Activated CD8-positive, alpha-beta memory T cell treated with anti-CD3 and anti-CD28 coated beads, Interleukin-2, amount 50 U/mL, for 24 hours (primary cell): Measurements from ENCODE around the gene ISM1.

Experiments
- DNase-seq: peaks from one replicate; pipeline ENCODE4 v3.0.0-alpha.2; 2020; ENCODE audit errors: extremely low read depth

ISM1 gene

DNA sequence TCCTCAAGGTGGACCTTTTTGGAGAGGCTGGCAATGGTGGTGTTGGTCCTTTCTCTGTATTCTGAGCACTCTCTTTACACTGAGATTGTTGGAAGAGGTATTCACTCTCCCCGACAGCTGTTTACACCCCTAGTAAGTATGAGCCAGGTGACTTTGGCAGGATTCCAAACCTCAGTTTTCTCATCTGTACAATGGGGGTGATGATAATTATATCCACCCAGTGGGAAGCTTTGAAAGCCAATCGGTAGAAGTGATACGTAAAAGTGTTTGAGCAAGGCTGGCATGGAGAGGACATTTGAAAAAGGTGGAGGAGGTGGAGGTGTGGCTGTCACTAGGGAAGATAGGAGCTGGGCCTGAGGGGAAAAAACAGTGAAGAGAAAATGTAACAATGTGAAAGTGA, 35.5 kb downstream of the ISM1 start:
- no peak for DNase-seq

DNA sequence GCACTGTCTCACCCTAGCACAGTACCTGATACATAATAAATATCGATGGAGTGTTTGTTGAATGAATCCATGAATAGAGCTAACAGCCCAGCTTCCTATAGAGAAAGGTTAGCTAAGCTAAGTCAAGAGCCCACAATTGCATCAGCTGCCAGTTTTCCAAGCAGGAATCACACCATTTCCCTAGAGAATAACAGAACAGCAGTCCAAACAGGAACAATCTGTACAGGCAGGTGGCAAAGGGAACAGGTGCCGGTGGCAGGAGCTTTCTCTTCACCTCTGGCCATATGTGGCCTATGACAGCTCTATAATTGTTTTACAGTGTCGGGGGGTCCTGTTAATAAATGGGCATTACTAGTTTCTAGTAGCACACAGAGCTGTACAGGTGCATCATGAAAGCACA, 38.8 kb downstream of the ISM1 start:
- no peak for DNase-seq

DNA sequence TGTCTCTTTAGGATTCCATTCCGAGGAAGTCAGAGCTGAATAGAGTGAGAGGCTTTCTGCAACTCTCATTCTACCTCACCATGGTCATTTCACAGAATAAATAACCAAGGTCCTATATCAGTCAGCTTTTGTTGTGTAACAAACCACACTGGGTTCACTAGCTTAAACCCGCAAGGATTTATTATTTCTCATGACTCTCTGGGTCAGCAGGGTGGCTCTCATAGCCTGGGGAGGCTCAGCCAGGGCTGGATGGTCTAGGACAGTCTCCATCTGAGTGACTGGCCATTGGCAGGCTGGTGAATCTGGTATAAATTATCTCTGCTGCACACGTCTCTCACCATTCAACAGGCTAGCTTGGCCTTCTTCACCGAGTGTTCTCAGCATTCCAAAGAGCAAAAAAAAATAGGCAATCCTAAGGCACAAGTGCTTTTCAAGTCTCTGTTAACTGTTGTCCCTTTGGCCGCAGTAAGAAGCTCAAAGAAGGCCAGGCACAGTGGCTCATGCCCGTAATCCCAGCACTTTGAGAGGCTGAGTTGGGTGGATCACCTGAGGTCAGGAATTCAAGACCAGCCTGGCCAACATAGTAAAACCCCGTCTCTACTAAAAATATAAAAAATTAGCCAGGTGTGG, 39.7 kb downstream of the ISM1 start:
- no peak for DNase-seq

DNA sequence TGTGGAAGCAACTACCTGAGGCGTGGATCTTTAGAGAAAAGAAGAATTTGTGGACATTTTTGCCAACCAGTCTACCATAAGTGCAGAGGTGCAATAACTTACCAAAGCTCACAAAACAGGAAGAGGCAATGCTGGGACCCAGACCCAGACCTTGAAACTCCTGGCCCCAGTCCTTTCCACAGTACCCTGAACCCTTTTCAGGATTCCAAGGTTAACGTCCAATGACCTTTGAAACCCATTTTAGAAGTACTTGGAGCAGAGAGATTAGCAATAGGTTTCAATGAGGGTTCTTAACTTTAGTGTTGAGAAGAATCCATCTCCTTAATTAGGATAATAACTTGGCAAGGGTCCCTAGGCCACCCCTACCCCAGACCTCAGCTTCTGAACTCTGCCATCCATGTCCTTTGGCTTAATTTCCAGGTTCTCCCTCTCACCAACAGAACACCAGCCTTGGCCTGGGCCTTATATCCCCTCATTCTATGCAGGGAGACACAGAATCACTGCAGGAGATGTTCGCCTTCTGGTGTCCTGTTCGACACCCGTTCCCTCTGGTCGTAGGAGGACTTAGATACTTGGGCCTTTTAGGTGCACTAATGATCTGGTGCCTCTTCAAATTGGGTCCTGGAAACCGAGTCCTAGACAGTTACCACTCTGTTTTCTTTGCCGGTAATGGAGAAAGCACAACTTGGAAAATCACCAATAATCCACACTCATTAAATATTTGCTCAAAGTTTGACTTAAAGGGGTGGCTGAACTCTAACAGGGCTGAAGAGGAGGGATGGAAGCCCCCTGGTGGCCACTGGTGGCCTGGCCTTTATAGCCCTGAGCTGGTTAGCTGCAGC, 40.6 kb downstream of the ISM1 start:
- DNase-seq: peak; percentile 32

DNA sequence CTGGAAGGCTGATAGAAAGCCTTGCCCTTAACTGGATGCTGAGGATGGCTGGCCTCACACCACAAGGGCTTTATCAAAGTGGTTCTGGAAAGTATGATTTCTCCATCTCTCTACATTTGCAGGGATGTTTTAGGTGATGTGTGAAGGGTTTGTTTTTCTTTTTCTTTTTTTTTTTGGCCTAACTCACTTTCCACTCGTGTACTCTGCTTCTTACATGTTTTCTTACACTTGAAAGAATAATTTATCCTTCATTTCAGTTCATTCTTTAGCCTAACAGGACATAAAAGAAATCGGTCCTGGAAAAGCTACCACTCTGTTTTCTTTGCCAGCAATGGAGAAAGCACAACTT, 41.2 kb downstream of the ISM1 start:
- DNase-seq: no peak

DNA sequence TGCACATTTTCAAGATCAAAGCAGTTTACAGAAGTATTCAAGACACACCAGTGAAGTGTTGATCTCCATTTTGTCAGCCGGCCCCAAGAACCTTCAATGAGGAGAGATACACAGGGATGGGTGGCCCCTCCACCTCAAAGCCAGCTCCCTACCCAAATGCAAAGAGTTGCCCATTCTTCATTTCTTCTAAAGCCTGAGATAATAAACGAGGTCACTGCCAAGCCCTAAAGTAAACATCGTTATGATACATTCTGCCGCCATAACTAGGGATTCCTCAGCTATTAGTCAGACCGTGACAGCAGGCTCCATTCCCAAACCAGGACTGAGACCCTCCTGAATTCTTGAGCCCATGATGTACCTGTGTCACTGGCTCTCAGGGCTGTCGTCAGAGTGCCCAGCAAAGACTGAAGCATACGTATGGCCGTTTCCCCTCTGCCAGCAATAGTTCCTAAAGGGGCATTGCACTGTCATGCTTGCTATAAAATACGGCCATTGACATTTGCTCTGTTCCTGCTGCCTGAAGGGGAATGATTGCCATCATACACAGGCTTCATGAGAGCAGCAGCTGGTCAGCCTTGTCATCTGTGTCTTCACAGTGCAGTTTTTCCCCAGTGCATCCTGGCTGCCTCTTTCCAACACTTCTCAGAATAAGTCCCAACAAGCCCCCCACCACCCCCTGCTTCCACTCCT, 41.7 kb downstream of the ISM1 start:
- DNase-seq: no peak

DNA sequence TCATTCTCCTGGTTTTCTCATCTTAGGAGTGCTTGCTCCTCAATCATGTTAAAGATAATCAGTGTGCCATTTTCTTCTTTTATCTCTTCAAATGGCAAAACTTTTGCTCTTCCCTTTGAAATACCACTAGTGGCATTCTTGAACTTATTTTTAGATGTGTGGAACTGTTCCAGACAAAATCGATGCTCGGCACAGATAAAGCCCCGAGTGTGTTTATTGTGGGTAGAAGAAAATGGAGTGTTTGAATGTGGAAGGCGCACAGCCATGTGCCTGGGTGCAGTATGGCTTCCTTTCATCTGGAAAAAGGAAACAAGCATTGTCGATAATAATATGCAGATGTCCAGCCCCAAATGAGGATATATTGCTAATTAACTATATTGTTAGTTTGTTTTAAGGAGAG, 42.4 kb downstream of the ISM1 start:
- DNase-seq: no peak

DNA sequence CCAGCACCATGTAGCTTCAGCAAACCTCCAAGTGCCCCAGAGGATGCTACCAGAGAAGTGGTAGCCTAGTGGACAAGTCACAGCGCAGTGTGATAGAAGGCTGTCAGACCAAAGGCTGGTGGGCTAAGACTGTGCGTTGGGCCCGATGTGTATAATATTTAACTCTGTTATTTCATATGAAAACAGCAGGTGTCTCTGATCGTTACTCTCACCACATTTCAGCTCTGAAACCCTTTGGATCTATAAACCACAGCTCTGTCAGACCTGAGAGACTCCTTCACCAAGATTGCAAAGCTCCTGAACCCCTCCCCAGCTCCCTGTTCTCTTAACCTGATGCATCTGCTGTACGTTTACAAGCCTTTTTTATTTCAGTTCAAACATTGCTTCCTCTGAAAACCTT, 43.8 kb downstream of the ISM1 start:
- DNase-seq: no peak

DNA sequence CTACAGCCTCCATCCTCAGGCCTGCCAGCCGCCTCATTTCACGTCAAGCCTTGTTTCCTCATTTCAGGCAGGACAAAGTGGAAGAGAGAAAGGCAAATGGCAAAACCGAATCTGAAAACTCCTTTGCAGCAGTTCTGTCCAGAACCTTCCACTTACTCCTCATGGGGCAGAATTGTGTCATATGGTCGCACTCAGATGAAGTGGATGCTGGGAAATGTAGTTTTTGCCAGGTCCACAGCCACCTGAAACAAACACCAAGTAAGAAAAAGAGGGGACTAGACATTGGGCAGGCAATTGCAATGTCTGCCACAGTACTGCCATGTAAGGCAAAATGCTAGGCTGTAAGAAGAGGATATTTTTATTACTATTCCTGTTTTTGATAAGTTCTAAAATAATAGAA, 44.9 kb downstream of the ISM1 start:
- no peak for DNase-seq

DNA sequence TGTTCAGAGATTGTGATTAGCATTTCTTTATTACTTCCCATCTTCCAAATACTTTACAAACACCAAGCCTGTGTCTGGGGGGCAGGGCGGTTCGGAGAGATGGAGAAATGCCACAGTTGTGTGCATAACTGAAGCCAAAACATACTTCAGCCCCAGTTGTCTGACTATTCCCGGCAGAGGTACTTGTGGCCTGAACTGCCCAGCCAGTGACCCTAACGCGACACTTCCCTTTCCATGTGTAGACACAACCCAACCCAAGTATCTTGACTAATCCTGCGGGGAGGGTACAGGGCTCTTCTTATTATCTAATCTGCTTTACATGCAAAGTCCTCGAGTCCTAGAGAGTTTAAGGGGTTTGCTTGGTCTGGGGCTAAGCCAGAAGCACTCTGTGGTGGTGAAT, 46.2 kb downstream of the ISM1 start:
- no peak for DNase-seq

DNA sequence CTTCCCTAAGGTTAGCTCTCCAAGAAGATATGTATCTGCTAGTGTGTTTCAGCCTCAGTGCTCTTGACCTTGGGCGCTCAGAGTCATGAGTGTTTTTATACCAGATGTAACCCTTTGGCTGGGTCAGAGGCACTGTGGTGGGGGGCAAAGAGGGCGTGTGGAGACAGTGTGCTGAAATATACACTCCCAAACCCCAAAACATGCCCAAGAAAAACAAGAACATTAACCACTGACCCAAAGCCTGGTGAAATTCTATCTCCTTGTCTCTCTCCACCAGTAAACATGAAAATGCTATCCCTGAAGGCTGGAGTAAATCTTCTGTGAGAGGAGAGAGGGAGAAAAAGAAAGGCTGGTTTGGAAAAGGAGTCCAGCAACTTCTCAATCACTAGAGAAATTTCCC, 47.9 kb downstream of the ISM1 start:
- no peak for DNase-seq

DNA sequence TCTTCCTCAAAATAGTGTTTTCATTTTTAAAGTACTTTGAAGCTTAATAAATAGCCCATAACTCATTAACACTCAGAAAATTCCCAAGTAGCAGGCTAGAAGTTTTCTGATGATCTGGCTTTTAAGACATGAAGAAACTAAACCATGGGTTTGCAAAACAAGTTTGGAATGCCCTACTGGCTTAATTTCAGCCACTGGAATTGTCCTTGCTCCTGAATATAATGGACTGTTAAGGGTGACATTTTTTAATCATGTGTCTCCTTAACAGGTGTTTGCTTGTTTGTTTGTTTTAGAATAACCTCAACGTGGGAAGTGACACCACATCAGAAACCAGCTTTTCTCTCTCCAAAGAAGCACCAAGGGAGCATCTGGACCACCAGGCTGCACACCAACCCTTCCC, 49.1 kb downstream of the ISM1 start:
- no peak for DNase-seq

DNA sequence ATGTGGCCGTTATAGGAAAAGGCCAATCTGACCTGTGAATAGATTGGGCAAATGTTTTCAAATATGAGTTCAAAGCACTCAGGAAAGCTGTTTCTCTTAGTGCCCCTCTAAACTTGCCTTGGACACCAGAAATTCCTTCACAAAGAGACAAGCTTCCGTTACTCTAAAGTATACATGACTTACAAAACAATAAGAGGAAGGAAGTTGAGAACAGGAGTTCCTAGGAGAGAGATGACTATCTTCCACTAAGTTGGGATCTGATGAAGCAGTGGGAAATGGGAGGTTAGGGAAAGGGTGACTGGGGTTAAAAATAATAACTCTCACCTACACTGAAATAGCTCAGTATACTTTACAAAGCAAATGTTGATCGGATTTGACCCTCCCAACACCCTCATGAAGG, 50.0 kb downstream of the ISM1 start:
- no peak for DNase-seq

DNA sequence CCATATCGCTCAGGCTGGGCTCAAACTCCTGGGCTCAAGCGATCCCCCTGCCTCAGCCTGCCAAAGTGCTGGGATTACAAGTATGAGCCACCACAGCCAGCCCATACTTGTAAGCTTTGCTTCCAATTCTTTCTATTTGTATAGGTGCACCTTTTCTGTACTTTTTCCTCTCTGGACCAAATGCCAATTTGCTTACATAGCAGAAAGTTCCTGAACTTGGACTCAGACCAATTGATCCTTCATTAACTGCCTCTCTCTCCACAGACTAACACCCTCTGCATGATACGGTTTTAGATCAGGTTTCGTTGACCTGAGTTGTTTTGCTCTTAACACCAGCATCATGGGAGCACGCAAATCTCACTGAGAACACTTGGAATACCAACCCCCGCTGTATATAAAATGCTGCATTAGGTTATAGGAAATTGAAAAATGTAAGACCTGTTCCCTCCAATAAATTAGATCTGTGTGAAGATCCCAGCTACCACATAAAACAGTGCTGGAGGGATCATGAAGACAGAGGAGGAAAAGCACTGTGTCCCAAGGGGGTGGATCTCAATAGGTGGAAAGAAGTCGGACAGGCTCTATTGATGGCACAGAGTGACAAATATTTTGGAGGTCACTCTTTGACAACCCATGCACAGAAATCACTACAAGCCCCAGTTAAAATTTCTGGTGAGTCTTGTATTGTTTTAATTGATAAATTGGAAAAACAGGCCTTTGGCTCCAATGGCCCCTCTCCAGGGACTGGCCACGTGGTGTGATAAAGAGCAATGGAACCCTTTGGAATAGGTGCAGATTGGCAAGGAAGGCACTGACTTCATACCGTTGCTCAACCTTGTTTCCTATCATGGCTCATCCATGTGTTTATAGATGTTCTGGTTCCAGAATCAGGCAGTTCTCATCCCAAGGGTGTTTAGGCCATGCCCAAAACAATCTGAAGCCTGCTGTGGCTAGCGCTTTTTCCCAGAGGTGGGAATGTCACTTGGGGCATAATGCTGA, 51.2 kb downstream of the ISM1 start:
- no peak for DNase-seq

DNA sequence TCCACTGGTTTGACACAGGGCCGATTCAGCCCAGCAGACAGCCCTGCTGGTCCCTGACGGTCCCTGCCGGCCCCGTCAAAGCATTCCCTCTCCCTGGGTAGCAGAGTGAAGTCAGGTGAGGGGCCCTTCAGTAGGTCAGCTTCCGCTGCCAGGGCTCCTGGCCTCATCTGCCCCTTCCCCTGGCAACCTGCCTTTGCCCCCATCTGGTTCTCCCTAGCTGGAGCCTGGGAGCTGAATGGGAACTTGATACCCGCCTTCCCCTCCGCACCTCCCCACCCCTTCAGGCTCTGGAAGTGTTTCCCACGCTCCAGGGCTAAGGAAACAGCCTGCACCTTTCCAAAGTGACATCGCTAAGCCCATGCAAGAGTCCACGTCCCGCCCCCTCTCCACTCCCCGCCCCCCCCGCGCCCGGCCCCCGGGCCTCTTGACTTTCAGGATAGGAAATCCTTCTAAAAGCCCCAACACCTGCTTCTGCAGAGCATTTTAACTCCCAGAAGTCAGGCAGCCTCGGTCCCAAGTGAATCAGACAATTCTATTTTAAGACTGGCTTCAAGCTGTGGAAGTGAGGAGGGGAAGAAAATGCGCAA, 53.3 kb downstream of the ISM1 start:
- no peak for DNase-seq

DNA sequence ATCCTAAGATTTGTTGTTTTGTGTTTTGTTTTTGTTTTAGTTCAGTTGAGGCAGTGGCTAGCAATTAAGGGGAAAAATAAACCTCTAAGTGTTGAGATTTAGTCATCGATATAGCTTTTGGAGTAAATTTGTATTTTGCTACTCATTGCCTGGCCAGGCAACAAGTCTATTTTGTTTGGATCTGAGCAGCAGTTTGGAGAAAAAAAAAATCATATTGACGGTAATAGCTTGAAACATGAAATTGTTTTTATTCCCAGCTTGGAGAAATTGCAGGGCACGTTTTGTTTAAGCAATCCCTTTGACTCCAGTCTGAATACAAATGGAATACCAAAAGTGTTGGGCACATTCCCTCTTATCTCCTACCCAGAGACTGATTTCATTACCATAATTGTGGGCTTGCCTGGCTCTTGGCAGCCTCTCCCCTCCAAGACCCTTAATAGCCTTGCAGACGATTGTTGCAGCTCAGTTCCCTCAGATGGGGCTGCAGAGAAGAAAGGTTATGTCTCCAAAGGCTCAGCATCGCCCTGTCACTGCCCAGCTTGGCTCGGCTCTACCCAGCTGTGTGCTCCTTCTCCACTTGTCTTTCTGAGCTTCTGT, 56.0 kb downstream of the ISM1 start:
- DNase-seq: no peak

DNA sequence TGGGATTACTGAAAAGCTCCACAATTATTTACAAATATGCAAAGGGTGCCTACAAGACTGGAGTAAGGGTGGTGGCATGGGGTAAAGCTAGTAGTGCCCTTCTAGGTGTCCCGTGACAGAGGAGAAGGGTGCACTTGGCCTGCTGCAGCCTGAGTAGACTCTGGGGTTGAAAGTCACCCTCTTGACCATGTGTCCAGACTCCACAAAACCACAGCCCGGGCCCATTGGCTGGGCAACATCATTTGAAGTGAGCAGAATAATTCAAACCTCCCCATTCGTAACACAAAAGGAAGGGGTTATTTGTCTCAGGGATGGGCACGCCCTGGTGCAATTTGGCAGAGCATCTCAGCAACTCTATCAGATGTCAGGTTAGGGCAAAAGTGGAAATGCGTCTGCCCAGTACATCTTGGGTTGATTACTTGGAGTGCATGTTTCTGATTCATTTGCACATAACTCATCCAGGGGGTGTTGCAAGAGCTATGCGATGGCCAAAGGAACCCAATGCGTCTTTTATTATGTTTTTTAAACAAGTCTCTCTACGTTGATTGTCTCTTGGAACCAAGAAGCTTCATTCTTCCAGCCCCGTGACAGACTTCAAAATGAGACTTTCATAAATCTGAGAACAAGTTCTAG, 56.7 kb downstream of the ISM1 start:
- no peak for DNase-seq

DNA sequence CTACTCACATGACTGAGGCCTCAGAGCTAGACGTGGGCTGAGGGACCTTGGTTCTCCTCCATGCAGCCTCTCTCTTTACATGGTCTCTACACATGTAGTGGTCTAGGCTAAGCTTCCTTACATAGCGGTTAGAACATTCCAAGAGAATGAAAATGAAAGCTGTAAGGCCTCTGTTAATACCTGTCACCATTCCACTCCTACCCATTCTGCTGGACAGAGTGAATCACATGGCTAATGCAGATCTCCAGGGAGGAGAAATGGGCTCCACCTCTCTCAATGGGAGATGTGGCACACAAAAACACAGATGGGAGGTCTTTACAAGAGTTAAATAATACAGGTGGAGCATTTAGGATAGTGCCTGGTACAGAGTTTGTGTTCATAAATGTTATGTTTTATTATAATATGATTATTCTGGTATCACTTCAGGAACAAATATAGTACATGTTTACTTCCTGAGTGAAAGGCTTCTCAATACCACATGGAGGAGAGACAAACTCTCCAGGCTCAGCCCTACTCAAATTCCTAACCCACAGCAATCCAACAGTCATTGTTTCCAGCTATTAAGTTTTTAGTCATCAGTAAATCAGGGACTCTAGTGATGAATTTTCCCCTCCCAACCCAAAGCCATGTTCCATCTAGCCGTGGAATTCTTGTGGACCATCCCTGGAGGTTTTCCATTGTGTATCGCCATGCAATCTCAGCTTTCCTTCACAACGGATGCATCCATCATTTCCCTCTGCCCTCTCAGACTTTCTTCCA, 57.9 kb downstream of the ISM1 start:
- no peak for DNase-seq

DNA sequence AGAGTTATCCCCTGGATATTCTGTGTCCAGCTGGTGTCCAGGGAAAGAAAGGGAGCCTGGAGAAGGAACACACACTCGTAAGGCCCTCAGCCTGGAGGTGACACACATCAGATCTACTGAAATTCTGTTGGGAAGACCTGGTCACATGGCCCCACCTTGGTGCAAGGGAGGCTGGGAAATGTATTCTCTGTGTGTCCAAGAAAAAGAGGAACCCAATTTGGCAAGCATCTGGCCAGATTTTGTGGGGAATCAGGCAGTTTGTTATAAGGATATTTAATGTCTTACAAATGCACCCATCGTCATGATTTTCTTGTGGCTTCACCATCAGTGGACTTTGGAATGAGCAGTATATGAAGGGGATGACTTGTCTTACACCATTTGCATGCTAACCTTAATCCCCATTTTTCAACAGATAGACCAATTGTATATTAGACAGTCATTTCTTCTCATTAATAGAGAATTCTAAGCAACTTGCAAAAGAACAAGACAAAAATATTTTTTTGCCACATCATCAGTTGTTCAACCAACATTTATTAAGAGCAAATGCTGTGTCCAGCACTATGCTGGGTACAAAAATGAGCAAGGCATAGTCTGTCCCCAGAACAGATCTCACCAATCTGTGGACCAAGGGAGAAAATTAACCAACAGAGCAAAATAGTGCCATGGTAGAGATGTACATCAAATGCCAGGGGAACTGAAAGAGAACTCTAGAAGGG, 59.7 kb downstream of the ISM1 start:
- no peak for DNase-seq
